Fibroblast of lung (primary cell): ENCODE measurements around the gene CROCC. TPM values are rescaled to one million over a fixed set of nuclear protein-coding genes. Genes with fewer than 3 reads are reported as not detected.
"Not testable (repeated sequence)": the region's sequence is repeated elsewhere in the genome, so short reads cannot be mapped to it uniquely, and the experiment has no call there.

Source experiments
- DNase-seq, 2 donors: peaks; one replicate each; pipeline versions ENCODE4 v3.0.0 to v3.0.0-alpha.2; 2010; ENCODE audit warnings: low read depth in 2 of 2
- H2AFZ ChIP-seq: 2 replicates; pipeline ENCODE4 v1.5.1; 2012; ENCODE audit warnings: low read length, control low read depth, inconsistent platforms
- H3K27ac ChIP-seq: 2 replicates; pipeline ENCODE4 v1.5.1; 2011; ENCODE audit warnings: low read length, control low read depth; ENCODE audit not compliant: insufficient read depth
- H3K27me3 ChIP-seq: 2 replicates; pipeline ENCODE4 v1.5.1; 2011; ENCODE audit warnings: mild to moderate bottlenecking, low read length; ENCODE audit not compliant: control insufficient read depth, insufficient read depth
- H3K36me3 ChIP-seq: 2 replicates; pipeline ENCODE4 v1.5.1; 2011; ENCODE audit warnings: low read length; ENCODE audit not compliant: control insufficient read depth, insufficient read depth
- H3K4me1 ChIP-seq: 2 replicates; pipeline ENCODE4 v1.5.1; 2011; ENCODE audit warnings: low read length; ENCODE audit not compliant: control insufficient read depth, insufficient read depth; ENCODE audit errors: extremely low read depth
- H3K4me2 ChIP-seq: 2 replicates; pipeline ENCODE4 v1.5.1; 2011; ENCODE audit warnings: low read length, control low read depth; ENCODE audit not compliant: insufficient read depth; ENCODE audit errors: extremely low read depth
- H3K4me3 ChIP-seq, 4 experiments: fragments of 200-600 bp in 1 of 4; sonication (generic) in 1 of 4; replicated peaks in 1 of 4; 2 replicates each; pipeline ENCODE4 v1.5.1; 2011 to 2016; ENCODE audit warnings: low read length in 4 of 4, low read depth in 3 of 4, mild to moderate bottlenecking in 3 of 4, control low read depth in 2 of 4, inconsistent platforms in 1 of 4, mixed read lengths in 1 of 4; ENCODE audit not compliant: insufficient read depth in 1 of 4; ENCODE audit errors: control extremely low read depth in 1 of 4
- H3K79me2 ChIP-seq: 2 replicates; pipeline ENCODE4 v1.5.1; 2012; ENCODE audit warnings: mild to moderate bottlenecking, low read length, inconsistent platforms; ENCODE audit not compliant: control insufficient read depth, insufficient read depth
- H3K9ac ChIP-seq: 2 replicates; pipeline ENCODE4 v1.5.1; 2011; ENCODE audit warnings: mild to moderate bottlenecking, low read length, control low read depth; ENCODE audit not compliant: insufficient read depth
- H3K9me3 ChIP-seq: 2 replicates; pipeline ENCODE4 v1.5.1; 2012; ENCODE audit warnings: low read depth, low read length; ENCODE audit not compliant: control insufficient read depth, insufficient read depth
- H4K20me1 ChIP-seq: 2 replicates; pipeline ENCODE4 v1.5.1; 2011; ENCODE audit warnings: low read length; ENCODE audit not compliant: control insufficient read depth, insufficient read depth; ENCODE audit errors: extremely low read depth
- CTCF ChIP-seq, 2 donors: IDR thresholded peaks in 1 of 2; conservative IDR thresholded peaks in 1 of 2; 1 replicate in 1 of 2; 2 replicates in 1 of 2; pipeline ENCODE4 v1.5.1; 2011 to 2012; ENCODE audit warnings: low read length in 2 of 2, control low read depth in 1 of 2, inconsistent platforms in 1 of 2, low read depth in 1 of 2, mild to moderate bottlenecking in 1 of 2
- EZH2 ChIP-seq: IDR thresholded peaks from 2 replicates; pipeline ENCODE4 v1.5.1; 2012; ENCODE audit warnings: low read length, control low read depth, mild to moderate bottlenecking; ENCODE audit errors: missing control alignments
- polyA plus RNA-seq, 2 donors: library from polyadenylated mRNA; depleted of rRNA in 1 of 2; stranded (reverse) in 1 of 2; unstranded in 1 of 2; fragments of >200 nt; gene quantifications; 2 replicates each; pipeline ENCODE4 v1.2.1, GENCODE V29; 2011 to 2012; ENCODE audit warnings: missing spikeins in 1 of 2
- total RNA-seq: library from RNA; depleted of rRNA; stranded (reverse); fragments of >200 nt; gene quantifications from 2 replicates; pipeline ENCODE4 v1.2.1, GENCODE V29; 2014

CROCC gene
- total and polyA plus RNA-seq, 2 donors (not counting 1 experiment from before 2014, with no cell fraction given): 3.8 to 20.3 TPM

DNA sequence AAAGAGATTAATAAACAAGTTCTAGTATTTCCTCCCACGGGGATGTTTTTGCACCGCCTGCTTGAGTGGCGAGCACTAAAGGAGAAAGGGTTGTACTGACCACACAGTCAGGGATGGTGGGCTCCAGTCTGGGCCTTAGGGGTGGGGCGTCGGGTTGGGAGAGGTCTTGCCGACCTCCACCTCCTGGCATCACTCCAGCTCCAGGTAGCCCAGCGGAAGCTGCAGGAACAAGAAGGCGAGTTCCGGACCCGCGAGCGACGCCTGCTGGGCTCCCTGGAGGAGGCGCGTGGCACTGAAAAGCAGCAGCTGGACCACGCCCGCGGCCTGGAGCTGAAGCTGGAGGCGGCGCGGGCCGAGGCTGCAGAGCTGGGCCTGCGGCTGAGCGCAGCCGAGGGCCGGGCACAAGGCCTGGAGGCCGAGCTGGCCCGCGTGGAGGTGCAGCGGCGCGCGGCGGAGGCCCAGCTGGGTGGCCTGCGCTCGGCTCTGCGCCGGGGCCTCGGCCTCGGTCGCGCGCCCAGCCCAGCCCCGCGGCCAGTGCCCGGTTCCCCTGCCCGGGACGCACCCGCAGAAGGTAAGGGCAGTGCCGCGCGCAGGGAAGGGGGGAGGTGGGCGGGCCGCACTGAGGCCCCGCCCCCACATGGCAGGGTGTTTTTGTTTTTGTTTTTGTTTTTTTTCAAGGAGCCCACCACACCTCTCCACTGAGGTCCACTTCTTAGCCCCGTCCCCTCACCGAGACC, 39.0 kb downstream of the CROCC start:
- Histone ChIP-seq H3K27ac (no peak overlapping the region), H4K20me1 (no peaks in the 10 kb centered on the region), H3K36me3 (no peaks in the 10 kb centered on the region), H2AFZ (peak overlapping the region; percentile 65), H3K9me3 (no peaks in the 10 kb centered on the region), H3K4me3 (peak overlapping the region in 2 of 4 experiments; percentile 7 to 49), H3K27me3 (no peaks in the 10 kb centered on the region), H3K9ac (peak overlapping the region; percentile 36), H3K4me2 (peak overlapping the region; percentile 35), H3K4me1 (peaks cover 3% of the 10 kb centered on the region), H3K79me2 (no peaks in the 10 kb centered on the region)
- TF ChIP-seq CTCF (conservative IDR thresholded peaks at IDR 0.05 in 1 of 2, IDR thresholded peaks at IDR 0.05 in 1 of 2; ENCODE audit: low read depth in 1 of 2, low read length in 2 of 2): peak; percentile 66 to 71
- no peak for TF ChIP-seq EZH2
- peak; percentile 77 to 79 for DNase-seq

GRCh38 chr1:16961297-16962133, 39.8 kb downstream of the CROCC start:
- Histone ChIP-seq H2AFZ (no peak overlapping the region), H3K4me1 (peaks cover 3% of the 10 kb centered on the region), H3K79me2 (no peaks in the 10 kb centered on the region), H3K9me3 (no peaks in the 10 kb centered on the region), H4K20me1 (no peaks in the 10 kb centered on the region), H3K27ac (no peak overlapping the region), H3K36me3 (no peaks in the 10 kb centered on the region), H3K4me3 (peak overlapping the region in 1 of 4 experiments; percentile 49), H3K27me3 (no peaks in the 10 kb centered on the region), H3K4me2 (peak overlapping the region; percentile 28), H3K9ac (no peak overlapping the region)
- TF ChIP-seq CTCF (conservative IDR thresholded peaks at IDR 0.05 in 1 of 2, IDR thresholded peaks at IDR 0.05 in 1 of 2; ENCODE audit: low read depth in 1 of 2, low read length in 2 of 2): no peak
- TF ChIP-seq EZH2: no peak
- DNase-seq: peak in 1 of 2 donors; percentile 43

GRCh38 chr1:16964169-16964568, 42.4 kb downstream of the CROCC start:
- not testable (repeated sequence) for H2AFZ ChIP-seq, H3K9me3 ChIP-seq, H3K79me2 ChIP-seq, H3K4me2 ChIP-seq, H3K9ac ChIP-seq, H3K4me3 ChIP-seq, H3K27ac ChIP-seq, H4K20me1 ChIP-seq, DNase-seq, H3K27me3 ChIP-seq, H3K4me1 ChIP-seq, H3K36me3 ChIP-seq
